GM19240 (cell line): Measurements from ENCODE around the gene MORC4.
A peak's percentile ranks its signal among the peaks of the same experiment; 100 is the strongest.

ENCODE experiments used
- DNase-seq: peaks from one replicate; pipeline ENCODE4 v3.0.0; 2011; ENCODE audit warnings: low spot score; ENCODE audit not compliant: insufficient read length

The MORC4 gene

DNA sequence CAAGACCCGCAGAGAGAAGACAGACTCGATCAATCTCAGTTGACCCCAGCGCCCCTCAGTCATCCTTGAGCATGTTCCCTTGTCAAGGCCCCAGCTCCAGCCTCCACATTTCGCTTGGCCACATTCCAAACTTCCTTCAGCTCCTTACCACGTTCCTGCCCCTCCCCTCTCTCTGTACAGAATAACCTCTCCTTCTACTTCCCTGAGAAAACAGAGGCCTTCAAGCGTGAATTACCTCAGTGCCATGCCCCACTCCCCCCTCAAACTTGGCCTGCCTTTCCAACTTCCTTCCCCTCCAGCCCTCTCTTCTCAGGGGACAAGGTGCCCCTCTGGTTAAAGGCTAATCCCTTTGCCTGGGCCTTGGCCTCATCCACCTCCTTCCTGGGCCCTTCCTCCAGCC, 93.7 kb downstream of the MORC4 start:
- no peak for DNase-seq

DNA sequence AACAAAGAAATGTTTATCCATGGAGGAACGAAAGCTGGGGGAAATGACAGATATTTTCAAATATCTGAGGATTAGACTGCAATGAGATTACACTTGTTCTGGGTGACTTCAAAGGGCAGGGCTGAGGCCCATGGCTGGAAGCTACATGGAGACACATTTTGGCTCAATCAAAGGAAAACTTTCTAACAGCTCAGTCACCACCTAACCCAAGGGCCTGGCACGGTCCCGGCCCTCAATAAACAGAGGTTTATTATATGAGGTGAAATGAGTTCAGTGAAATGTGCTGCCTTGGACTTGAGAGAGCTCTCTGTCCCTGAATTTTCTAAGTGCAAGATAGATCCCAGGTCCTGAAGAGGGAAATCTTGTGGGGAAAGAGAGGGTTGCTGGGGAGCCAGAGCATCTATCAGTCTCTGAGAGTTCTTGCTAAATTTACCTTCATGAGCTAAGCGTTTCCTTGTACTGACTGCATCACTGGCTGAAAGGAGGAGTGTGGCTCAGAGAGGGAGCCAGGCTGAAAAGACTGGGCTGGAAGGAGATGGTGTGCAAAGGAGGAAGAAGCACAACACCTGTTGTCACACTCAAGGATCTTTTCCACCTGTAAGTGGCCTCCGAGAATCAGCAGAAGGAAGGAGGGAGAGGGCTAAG, 94.8 kb downstream of the MORC4 start:
- DNase-seq, result no peak

DNA sequence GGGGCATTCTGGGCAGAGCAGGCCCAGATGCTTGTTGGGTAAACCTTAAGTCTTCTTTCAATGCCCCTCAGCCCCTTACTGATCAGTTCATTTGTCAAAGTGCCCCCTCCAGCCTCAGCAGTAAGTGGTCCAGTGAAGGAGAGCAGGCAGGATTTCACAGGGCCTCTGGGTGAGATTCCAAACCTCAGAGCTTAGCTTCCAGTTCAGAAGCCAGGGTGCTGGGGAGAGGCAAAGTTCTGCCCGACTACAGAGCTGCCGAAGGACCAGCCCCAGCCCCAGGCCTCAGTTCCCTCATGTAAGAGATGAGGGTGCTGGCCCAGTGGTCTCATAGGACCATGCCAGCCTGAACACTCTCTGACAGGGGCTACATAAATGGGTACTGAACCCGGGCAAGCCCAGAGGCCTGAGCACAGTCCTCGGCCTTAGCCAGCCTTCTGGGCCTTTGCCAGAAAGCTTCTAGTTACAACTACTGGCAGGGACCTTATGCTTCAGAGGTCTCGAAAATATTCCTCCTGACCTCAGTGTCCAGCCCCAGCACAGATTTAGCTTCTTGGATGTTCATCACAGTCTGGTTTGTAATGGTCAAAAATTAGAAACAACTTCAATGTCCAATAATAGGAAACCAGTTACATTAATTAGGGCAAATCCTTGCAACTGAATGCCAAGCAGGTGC, 96.0 kb downstream of the MORC4 start:
- no peak for DNase-seq

DNA sequence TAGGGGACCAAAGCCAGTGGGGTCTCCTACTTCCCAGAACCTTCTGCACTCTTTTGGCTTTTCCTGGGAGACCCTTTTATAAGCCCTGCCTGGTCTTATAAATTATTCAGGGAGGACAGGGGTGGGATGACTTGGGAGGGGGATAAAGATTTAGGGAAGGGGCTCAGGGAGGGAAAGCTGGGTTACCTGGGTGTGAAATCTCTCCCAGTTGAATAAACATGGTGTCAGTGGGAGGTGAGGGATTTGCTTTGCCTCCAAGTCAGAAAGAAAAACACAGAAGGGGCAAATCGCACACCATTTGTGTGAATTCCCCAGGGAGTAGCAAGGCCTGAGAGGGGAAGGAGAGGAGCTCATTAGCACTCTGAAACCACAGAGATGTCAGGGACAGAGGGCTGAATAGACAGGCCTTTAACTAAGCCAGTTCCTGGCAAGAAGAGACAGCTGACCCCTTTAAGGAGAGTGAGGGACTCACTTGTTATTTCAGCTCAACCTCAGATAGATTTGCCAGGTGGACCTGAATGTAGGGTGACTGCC, 96.7 kb downstream of the MORC4 start, which contains the start of gene RIPPLY1:
RIPPLY1 (minus strand) TSS at position 51 of the 534 bp plus-strand sequence. CDS start 54 bp downstream, outside the sequence.
- no peak for DNase-seq

- DNase-seq, result no peak
Observed at GRCh38 chrX:106902684-106903083, 97.3 kb downstream of the MORC4 start.

- no peak for DNase-seq
Observed at GRCh38 chrX:106901781-106902219, 98.2 kb downstream of the MORC4 start.

- no peak for DNase-seq
Observed at GRCh38 chrX:106901341-106901740, 98.7 kb downstream of the MORC4 start.

GRCh38 chrX:106899841-106900240, 100.2 kb downstream of the MORC4 start:
- no peak for DNase-seq

DNA sequence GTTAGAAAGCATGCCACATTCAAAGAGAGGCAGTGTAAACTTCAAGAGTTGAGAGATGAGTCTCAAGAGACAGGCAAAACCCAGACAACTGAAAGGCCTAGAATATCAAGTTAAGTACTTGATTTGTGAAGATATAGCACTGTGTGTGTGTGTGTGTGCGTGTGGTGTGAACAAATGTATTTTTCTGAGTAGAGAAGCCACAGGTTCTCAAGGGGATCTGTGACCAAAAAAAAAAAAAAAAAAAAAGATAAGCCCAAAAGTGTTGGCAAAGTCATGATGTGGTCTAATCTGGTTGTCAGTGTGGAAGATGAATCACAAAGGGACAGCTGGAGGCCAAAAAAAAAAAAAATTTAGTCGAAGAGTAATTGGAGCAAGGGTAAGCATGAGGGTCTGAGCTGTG, 100.7 kb downstream of the MORC4 start:
- no peak for DNase-seq

- peak; percentile 9 for DNase-seq
Observed at GRCh38 chrX:106898462-106898861, 101.5 kb downstream of the MORC4 start.

- no peak for DNase-seq
Observed at GRCh38 chrX:106897259-106897658, 102.8 kb downstream of the MORC4 start.

DNA sequence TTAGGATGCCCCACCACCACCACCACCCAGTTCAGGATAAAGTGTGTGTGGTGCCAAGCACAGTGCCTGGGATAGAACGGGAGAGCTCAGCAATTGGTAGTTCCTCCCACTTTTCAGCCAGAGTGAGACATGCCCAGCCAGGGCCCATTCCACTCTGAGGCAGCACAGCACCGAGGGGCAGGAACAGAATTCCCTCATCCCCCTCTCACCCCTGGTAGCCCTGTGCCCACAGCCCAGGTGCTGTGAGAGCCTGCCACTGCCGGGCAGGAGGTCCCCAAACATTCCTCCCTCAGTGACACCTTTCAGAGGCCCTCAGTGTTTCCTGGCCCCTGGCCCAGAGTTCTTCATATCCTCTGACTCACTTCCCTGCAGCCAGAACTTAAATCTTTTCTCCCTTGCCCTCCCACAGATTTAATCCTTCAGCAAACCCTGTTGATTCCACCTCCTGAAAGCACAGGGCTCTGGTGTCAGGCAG, 105.0 kb downstream of the MORC4 start:
- no peak for DNase-seq

- DNase-seq, result peak; percentile 14
Observed at GRCh38 chrX:106894392-106894909, 105.6 kb downstream of the MORC4 start.

DNA sequence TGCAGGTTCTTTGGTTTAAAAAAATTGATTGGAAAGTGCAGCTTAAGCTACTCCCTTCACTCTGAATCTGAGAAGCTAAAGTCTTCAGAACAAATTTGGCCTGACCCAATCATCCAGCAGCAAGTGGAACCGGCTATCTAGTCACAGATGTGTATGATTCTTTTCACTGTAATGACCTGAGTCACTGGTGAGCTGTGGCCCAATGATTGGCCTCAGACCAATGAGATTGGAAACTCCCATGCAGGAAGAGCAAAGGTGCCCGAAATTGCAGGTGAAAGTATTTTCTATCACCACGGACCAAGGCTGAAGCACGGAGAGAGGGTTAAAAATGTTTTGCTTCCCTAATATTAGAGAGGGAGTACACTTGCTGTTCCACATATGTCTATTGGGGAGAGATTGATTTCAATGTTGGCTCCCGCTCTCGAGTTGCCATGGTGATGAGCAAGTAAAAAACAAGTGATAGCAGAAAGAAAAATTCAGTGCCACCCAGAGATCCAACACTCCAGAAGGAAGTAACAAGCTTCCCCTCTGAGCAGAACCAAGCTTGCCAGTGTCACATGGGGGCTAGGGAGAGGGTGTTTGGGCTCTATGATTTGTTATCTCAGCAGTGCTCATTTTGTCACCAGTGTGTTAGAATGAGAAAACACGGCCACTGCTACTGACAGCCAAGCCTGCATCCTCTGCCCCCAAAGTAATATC, 108.1 kb downstream of the MORC4 start:
- DNase-seq, result no peak
